Psoas muscle (tissue), 8 donors: ENCODE results near the gene ERRFI1. TPM values are rescaled to one million over a fixed set of nuclear protein-coding genes. Genes with fewer than 3 reads are reported as not detected.
"Not testable (repeated sequence)": the region's sequence is repeated elsewhere in the genome, so short reads cannot be mapped to it uniquely, and the experiment has no call there.

Experiments
- ATAC-seq, 4 donors: fragments of 200-7000 bp; cut with Tn5 transposase; one replicate each; pipeline ENCODE4 v1.9.1; 2020; ENCODE audit warnings: moderate library complexity in 3 of 4, mild to moderate bottlenecking in 2 of 4
- DNase-seq, 2 donors: peaks; one replicate each; pipeline ENCODE4 v3.0.0-alpha.2; 2020
- H3K27ac ChIP-seq: fragments of 200-600 bp; one replicate; pipeline ENCODE4 v1.8.0; 2022
- H3K27me3 ChIP-seq, 3 donors: fragments of 200-600 bp in 1 of 3; one replicate each; pipeline versions ENCODE4 v1.6.1 to v1.8.0; 2013 to 2022; ENCODE audit warnings: low read length in 2 of 3, mild to moderate bottlenecking in 2 of 3, moderate library complexity in 1 of 3; ENCODE audit not compliant: insufficient read depth in 3 of 3
- H3K36me3 ChIP-seq, 2 donors: fragments of 200-600 bp in 1 of 2; one replicate each; pipeline versions ENCODE4 v1.6.1 to v1.8.0; 2013 to 2022; ENCODE audit warnings: low read depth in 1 of 2, mild to moderate bottlenecking in 1 of 2, moderate library complexity in 1 of 2; ENCODE audit not compliant: insufficient read depth in 1 of 2
- H3K4me1 ChIP-seq: fragments of 200-600 bp; one replicate; pipeline ENCODE4 v1.8.0; 2022
- H3K4me3 ChIP-seq: fragments of 200-600 bp; one replicate; pipeline ENCODE4 v1.8.0; 2022; ENCODE audit warnings: mild to moderate bottlenecking
- H3K9me3 ChIP-seq: fragments of 200-600 bp; one replicate; pipeline ENCODE4 v1.8.0; 2022
- CTCF ChIP-seq: fragments of 200-600 bp; IDR thresholded peaks from one replicate; pipeline ENCODE4 v1.8.0; 2022; ENCODE audit warnings: antibody characterized with exemption
- WGBS, 3 donors: extraction: QIAGEN DNeasy Blood & Tissue Kit; methylation state at CpG; one replicate each; pipeline versions ENCODE4 v1.1.6 to v1.1.7; 2013; 5-methylcytosine and 5-hydroxymethylcytosine counted together
- intact Hi-C, 2 donors: fragments of 100-400 bp; cut with DNase I; formaldehyde crosslinking; loops; one replicate each; pipeline versions ENCODE4 v1.11.0 to v1.14.2; 2022
- polyA plus RNA-seq, 3 donors: library from polyadenylated mRNA; stranded (reverse); fragments of 200-250 nt; gene quantifications; one replicate each; pipeline ENCODE4 v1.2.3, GENCODE V29; 2013
- total RNA-seq, 4 donors: library from RNA; stranded (reverse); fragmentation: NEBNext Ultra II Directional in 2 of 4; extraction: Animal tissue kit (Norgen Biotek cat#: 25700) in 2 of 4; gene quantifications; one replicate each; pipeline versions ENCODE4 v1.2.1 to v1.2.4, GENCODE V29; 2021 to 2023
- donor health status: healthy with polysubstance abuse.
- donor health status: DM: no; HTN: no; CAD: no; lungs with moderate emphysema.
- donor health status: Bipolar disorder and iron deficiency.
- donor health status: healthy.
- donor health status: DM: yes; HTN: yes; CAD: no.
- donor health status: DM: no; HTN: no; CAD: no.
- donor health status: DM: no; HTN: no; CAD: no.
- donor health status: DM: yes; HTN: yes; CAD: no.

The ERRFI1 gene
- total and polyA plus RNA-seq, 7 donors = 23.2 to 99.9 (median 63.3) TPM

- 89 to 92% (median 90%) methylated on average over 11 of the region's 11 CpGs for whole genome bisulfite sequencing, 3 donors
- no peaks in the 10 kb centered on the region for H3K4me1 ChIP-seq
- intact Hi-C loops = no loop called here
- H3K4me3 ChIP-seq = no peak overlapping the region
- TF ChIP-seq CTCF = no peak
- DNase-seq (no peak), ATAC-seq (no peak)
- no peaks in the 10 kb centered on the region for H3K27me3 ChIP-seq
- H3K27ac ChIP-seq = no peak overlapping the region
- no peaks in the 10 kb centered on the region for H3K36me3 ChIP-seq
- H3K9me3 ChIP-seq = no peaks in the 10 kb centered on the region
Measured at GRCh38 chr1:8061673-8062386, 35.7 kb upstream of the ERRFI1 start.

GRCh38 chr1:8061210-8061609 lies 35.1 kb upstream of the ERRFI1 start:
- H3K4me1 ChIP-seq = no peaks in the 10 kb centered on the region
- TF ChIP-seq CTCF = no peak
- no peaks in the 10 kb centered on the region for H3K36me3 ChIP-seq
- DNase-seq (no peak), ATAC-seq (peak in 3 of 4 donors; percentile 28 to 40 (median 37))
- no peaks in the 10 kb centered on the region for H3K27me3 ChIP-seq
- no peaks in the 10 kb centered on the region for H3K9me3 ChIP-seq
- no peak overlapping the region for H3K27ac ChIP-seq
- intact Hi-C loops = no loop called here
- H3K4me3 ChIP-seq = no peak overlapping the region

- Histone ChIP-seq H3K36me3 (no peaks in the 10 kb centered on the region), H3K27ac (no peak overlapping the region), H3K4me1 (no peaks in the 10 kb centered on the region), H3K9me3 (no peaks in the 10 kb centered on the region), H3K27me3 (no peaks in the 10 kb centered on the region), H3K4me3 (no peak overlapping the region)
- 83 to 96% (median 88%) methylated on average over 6 of the region's 6 CpGs for WGBS, 3 donors
- ATAC-seq (no peak), DNase-seq (no peak)
- intact Hi-C loops = no loop called here
- TF ChIP-seq CTCF = no peak
Measured at GRCh38 chr1:8059161-8059622, 33.1 kb upstream of the ERRFI1 start.

DNA sequence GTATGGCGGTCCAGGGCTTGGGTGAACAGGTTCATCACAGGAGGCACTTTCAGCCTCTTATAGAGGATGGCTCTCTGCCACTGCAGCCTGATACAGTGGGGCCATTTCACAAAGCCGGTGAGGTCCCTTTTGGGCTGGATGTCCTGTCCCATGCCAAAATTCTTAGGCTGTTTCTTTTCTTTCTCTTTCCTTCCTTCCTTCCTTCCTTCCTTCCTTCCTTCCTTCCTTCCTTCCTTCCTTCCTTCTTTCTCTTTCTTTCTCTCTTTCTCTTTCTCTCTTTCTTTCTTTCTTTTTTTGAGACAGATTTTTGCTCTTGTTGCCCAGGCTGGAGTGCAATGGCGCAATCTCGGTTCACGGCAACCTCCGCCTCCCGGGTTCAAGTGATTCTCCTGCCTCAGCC lies 31.7 kb upstream of the ERRFI1 start:
- H3K4me1 ChIP-seq, DNase-seq, H3K36me3 ChIP-seq, H3K27ac ChIP-seq, H3K27me3 ChIP-seq, ATAC-seq, H3K4me3 ChIP-seq, intact Hi-C loops, H3K9me3 ChIP-seq: not testable (repeated sequence)
- 91 to 96% (median 92%) methylated on average over 7 of the region's 7 CpGs for WGBS, 3 donors

- intact Hi-C loops = no loop called here
- H3K9me3 ChIP-seq = no peaks in the 10 kb centered on the region
- H3K4me1 ChIP-seq = no peaks in the 10 kb centered on the region
- no peaks in the 10 kb centered on the region for H3K27me3 ChIP-seq
- DNase-seq = no peak
- no peak overlapping the region for H3K4me3 ChIP-seq
- no peak for TF ChIP-seq CTCF
- H3K27ac ChIP-seq = no peak overlapping the region
- ATAC-seq = no peak
- WGBS, 3 donors = 92 to 93% (median 92%) methylated on average over 4 of the region's 4 CpGs
- no peaks in the 10 kb centered on the region for H3K36me3 ChIP-seq
Measured at GRCh38 chr1:8055973-8056372, 29.9 kb upstream of the ERRFI1 start.
